GM21360 (cell line): ENCODE measurements around the gene SATB1.
"Not testable (repeated sequence)": the region's sequence is repeated elsewhere in the genome, so short reads cannot be mapped to it uniquely, and the experiment has no call there.

Experiments used
- ATAC-seq: cut with Tn5 transposase; IDR thresholded peaks from one replicate; pipeline ENCODE4 v1.9.1; 2021; ENCODE audit warnings: mild to moderate bottlenecking, moderate library complexity; ENCODE audit not compliant: unreplicated experiment

SATB1 gene

DNA sequence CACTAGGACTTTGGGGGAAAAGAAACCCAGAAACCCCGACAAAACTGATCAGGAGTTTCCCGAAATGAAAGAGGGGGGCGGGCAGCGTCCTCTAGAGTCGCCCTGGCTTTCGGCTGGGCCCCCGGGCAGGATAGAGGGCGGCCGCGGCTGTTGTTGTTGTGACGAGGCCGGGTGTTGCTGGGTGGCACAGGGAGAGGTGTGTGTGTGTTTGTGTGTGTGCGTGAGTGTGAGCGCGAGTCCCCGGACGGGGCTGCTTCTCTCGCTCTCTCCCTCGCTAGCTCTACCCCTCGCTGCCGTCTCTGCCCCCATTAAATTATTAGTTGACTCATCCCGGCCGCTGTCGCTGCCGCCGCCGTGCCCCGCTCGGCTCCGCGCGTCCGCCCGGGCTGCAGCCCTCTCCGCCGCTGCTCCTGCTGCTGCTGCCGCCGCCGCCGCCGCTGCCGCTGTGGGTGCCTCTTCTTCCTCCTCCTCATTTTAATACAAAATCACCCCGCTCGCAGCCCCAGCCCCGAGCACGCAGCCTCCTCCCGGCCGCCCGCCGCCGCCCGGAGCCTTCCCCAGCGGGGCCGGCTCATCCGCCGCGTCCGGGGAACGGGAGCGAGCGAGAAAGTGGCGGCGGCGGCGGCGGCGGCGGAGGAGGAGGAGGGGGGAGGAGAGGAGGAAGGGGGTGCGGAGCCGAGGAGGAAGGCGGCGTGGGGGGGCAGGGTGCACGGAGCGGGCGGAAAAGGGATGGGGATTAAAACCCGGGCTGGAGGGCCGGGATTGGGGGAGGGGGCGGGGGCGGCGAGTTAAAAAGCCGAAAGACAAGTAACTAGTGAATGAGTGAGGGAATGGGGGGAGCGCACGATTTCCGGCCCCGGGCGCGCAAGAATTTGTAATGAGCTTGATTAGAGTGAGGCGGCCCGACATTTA is at the start of gene SATB1:
SATB1 (minus strand) TSS at position 611 of the 912 bp plus-strand sequence. CDS start 4,372 bp downstream, outside the sequence.
- ATAC-seq, result peak; percentile 52

DNA sequence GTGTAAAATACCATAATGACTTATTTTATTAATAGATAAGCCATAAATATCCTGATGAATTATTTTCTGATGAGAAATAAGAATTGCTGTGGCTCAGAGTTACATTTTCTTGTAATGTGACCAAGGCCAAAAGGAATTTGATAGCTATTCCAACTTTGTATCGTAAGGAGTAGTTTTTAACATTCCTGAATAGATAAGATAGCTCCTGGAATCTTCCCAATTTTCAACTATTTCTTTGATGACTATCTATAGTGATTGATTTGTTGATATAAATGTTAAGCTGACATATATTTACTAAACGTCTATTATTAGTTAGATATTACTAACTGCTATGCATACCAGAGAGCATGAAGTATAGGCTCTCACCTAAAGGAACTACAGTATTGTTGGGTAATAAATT is 49.1 kb upstream of the SATB1 start:
- no peak for ATAC-seq

DNA sequence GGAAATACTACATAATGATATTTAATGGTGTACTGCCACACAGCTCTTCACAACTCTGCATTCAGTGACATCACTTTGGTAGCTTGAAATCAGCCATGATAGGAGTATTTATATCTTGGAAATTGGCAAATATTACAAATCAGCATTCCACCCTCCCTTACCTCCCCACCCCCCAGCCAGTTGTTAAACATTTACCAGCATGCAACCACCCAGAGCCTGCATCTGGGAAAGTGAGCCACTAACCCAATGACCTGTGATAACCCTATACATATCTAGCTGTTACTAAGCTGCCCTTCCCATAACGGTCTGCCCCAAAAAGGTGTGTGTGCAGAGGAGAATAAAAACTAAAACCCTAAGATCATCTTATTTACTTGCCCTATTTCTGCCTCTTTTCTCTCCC is 44.6 kb upstream of the SATB1 start:
- ATAC-seq, result no peak

DNA sequence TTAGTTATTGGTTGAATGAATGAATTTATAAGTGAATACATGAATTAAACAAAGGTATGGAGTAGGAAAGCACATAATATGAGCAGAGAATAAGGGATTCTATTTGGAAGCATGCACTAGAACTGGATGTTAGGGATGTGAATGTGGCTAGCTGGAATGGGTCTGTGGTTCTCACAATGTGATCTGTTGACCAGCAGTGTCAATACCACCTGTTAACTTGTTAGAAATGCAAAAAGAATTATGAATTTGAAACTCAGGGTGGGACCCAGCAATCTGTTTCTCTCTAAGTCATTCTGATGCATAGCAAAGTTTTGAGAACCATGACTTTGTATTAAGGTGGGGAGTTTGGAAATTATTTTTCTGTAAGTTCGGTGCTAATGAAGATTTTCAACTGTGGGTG is 41.0 kb upstream of the SATB1 start:
- no peak for ATAC-seq

DNA sequence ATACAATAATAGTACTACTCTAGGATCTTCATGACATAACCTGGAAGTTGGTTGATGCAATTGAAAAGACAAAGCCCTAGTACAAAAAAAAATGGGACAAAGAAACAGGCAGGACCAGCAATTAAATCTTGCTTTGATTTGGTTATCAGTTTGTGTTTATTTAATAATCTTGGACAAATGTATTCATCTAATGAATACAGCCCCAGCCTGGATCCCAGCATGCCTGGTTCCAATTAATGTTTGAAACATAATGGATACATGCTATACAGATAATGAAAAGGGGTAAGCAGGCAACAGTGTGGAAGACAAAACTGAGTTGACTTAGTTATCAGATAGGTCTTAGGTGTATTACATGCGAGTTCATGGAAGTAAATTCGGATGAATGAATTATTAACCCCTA is 29.6 kb upstream of the SATB1 start:
- ATAC-seq, result no peak

DNA sequence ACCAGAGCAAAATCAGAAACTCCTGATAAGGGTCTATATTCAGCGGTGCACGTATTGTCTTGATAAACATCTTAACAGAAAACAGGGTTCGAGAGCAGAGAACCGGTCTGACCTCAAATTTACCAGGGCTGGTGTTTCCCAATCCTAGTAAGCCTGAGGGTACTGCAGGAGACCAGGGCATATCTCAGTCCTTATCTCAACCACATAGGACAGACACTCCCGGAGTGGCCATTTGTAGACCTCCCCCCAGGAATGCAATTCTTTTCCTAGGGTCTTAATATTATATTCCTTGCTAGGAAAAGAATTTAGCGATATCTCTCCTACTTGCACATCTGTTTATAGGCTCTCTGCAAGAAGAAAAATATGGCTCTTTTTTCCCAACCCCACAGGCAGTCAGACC is 24.5 kb upstream of the SATB1 start:
- ATAC-seq, result not testable (repeated sequence)

DNA sequence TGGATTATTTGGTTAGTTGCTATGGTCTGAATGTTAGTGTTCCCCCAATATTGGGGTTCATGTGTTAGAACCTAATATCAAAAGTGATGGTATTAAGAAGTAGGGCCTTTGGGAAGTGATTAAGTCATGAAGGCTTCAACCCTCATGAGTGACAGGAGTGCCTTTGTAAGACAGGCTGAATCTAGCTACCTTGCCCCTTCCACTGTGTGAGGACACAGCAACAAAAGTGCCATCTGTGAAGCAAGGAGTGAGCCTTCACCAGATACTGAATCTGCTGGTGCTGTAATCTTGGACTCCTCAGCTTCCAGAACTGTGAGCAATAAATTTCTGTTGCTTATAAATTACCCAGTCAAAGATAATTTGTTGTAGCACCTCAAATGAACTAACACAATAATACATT is 22.6 kb upstream of the SATB1 start:
- ATAC-seq, result no peak

DNA sequence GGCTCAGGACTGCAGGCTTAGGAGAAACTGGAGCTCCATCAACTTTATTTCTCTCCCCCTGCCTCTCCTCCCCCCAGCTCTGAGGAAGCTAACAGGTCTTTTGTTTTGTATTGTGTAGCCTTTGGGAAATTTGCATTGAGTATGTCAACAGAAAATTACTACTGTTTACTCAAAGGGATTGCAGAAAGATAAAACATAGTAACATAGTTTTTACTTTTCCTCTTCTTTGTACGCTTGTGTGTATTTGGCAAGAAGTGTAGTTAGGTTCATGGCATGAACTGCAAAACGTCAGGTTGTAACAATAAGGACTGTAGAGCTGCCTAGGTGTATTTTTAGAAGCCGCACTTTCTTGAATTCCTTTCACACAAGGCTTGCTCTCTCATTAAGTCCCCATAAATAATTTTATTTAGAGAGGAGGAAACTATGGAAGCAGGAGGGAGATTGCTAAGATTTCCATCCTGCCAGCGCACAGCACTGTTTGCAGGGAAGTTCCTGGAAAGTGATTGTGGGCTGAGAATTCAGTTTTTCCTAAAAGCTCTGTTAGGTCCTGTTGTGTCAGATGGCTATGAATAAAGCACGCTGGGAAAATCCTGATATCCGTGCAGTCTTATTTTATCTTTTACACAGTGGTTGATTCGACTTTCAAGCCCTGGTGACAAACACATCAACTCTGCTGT is 21.1 kb upstream of the SATB1 start:
- ATAC-seq, result no peak

DNA sequence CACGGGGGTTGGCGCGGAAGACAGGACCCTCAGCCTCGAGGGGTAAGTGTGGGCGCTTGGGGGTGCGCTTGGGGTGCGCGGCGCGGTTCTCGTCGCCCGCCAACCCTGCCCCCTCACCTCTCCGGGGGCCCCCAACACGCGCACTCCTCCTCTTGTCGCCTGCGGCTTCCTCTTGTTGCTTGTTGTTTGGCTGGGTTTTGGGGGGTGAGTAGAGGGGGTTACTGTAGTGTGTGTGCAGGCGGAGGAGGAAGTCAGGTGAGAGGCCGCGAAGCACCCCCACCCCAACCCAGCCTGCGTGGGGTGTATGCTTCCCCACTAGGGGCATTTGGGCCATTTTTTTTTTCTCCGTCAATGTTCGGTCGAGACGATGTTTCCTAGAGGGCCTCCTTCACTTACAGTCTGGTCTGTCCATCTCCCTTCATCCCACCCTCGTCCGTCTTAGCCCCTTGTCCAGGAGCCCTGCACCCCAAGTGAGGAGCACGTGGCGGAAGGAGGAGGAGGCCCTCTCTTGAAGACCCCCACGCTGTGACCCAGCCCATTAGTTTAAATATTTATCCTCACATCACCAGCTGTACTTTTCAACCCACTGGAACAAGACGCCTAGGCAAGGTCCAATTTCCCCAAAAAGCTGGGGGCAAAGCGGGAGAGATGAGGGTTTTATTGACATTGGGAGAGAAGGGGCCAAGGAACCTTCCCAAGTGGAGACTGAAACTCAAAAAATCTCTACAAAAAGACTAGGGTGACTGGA is 20.4 kb upstream of the SATB1 start:
- peak; percentile 35 for ATAC-seq

DNA sequence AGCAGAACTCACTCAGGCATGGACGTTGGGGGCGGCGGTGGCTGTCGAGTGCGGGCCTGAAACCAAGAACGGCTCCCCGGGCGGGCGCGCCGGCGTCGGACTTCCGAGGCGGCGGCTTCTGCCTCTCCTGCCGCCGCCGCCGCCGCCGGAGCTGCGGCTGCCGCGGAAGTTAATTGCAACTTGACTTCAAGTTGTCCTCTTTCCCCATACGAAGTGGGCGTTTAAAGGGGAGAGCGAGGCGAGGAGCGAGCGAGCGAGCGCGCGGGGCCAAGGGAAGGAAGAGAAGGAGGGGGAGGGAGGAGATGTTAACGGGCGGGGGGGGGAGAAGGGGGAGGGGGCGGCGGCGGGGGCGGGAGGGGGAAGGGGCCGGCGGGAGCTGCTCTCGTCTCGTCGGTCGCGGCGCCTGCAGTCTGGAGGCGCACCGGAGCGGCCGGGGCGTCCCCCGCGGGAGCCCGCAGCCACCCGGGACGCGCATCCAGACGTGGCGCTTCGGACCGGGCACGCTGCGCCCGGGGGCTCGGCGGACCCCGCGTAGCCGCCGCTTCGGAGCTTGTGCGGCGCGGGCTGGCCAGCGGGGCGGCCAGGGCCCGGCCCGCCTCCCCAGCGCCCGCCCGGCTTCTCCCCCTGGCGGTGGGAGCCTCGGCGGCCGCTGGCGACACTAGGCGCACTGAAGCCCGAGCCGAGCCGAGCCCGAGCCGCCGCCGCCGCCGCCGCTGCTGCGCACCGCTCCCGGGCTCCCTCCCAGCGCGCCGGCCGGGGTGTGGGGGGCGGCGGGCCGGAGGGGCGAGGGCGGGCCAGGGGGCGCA is 19.7 kb upstream of the SATB1 start:
- ATAC-seq, result peak; percentile 97

DNA sequence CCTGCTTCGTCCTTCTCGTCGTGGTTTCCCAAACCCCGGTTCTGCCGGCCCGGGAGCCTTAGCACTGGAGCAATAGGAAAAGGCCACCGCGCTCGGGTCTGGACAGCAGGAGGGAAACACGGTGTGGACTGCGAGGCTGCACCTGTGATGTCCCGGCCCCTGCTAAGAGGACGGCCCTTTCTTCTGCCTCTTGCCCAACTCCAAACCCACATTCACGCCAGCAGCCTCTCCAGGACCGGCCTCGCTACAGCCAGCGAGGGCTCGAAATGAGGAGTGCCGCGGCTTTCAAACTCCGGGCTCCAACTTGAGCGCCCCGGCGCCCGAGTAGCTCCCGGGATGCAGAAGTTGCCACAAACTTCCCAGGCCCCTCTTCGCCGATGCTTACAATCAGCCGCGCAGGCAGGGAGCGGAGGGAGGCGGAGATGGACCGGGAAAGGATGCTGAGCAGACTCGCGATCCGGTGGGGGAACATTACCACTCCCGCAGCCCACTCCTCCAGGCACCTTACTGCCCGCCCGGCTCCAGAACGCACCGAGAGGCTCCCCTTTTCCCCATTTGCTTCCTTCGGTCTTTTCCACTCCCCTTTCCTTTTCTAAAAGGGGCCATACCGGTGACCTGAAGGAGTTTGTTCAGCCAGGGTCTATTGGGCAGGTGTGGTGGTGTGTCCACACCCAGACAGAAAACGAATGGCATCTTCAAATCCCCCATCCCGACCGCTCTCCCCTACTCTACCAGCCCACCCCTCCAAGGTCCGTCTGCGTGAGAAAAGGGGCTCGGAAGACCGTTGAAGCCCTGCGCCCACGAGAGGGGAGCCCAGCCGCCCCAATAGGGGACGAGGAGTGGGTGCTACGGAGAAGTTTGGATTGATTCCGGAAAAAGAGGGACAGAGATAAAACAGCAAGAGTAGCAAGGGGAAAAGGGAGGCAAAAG is 18.8 kb upstream of the SATB1 start:
- no peak for ATAC-seq

DNA sequence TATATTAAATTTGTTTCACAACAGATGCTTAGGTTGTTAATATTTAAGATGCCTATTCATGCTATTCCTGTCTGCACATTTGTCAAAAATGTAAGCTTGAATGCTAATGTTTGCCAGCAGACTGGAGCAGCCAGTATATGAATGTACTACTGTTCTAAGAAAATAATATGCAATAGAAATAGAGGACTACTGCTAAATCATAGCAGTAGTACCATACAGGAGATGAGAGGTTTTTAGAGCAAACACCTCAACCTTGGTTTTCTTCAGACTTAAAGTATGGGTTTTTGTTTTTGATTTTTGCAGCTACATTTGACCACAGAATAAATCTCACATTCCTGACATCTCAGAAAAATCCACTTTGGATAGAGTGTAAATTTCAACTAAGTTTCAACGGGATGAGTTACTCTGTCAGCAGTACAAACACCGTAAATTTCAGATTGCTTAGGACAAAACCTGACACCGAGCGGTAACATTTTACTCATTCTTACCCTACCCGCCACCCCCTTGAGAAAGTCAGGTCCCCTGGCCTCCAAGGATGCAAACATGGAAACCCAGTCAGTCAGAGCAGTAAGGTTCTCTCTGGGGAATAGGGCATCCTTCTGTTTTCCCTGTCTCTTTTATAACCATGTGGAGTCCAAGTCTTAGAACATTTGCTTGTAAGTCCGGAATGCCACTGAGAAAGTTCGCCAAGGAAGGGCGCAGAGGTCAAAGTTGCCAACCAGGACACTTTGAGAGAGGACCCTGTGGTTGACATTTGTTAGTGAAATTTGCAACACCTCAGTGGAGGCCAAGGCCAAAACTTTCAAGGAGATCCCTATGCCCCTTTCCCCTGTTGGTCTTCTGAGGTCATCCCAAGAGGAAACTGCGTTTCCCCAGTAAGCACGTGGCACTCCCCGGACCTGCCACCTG is 17.9 kb upstream of the SATB1 start:
- no peak for ATAC-seq

DNA sequence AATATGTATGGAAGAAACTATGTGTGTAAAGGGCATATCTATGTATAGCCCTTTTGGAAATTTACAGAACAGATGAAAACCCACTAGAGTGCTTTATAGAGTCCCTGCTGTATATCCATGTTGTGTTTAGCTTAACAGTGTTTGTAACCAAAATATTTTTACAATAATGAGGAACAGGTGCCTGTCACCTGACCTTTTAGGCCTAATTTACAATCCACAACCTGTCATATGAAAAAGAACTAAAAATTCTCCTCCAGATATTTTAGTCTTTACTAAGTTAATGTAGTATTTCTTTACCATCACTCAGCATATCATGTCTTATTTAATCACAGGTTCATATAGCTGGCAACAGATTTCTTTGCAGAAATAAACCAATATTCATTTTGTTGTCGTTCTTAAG is 16.4 kb upstream of the SATB1 start:
- ATAC-seq, result no peak

DNA sequence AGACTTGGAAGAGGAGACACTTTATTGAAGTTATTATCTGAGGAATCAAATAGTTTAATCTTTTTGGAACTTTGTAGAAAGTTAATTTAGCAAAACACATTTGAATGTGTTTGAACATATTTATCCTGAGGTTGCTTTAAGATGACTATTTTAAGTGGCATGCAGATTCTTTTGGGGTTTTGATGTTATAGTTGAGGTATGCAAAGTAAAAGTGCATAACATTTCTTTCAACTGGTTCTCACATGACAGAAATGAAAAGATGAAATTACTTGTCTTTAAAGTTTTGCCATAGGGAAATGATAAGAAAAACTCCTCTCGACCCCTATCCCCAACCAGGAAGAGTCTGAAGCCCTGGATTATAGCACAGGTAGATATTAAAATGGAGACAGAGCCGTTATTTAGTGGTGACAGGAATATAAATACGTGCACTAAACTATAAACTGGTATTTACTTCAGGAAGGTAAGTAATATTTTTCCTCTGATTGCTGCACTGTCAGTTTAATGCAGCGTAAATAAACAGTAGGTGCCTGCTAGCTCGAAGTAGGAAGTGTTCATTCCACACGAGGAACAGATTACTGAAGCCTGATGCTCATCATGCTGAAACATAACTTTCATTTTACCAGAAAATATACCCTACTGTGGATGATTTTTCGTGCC is 15.1 kb upstream of the SATB1 start:
- no peak for ATAC-seq

DNA sequence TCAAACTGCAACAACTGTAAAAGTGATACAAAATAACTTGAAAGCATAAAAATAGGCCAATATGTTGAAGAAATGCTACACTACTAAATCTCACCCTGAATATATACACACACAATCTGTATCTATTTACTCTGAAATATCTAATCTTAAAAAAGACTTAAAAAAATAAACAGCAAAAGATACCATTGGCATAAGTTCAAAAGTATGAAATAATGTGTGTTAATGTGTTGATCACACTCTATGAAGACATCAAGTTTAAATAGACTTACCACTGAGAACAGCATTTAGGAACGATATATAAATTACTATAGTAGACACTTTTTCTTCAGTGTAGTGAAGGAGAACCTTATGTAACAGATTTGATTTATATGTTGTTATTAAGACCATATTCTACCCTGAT is 14.1 kb upstream of the SATB1 start:
- no peak for ATAC-seq

DNA sequence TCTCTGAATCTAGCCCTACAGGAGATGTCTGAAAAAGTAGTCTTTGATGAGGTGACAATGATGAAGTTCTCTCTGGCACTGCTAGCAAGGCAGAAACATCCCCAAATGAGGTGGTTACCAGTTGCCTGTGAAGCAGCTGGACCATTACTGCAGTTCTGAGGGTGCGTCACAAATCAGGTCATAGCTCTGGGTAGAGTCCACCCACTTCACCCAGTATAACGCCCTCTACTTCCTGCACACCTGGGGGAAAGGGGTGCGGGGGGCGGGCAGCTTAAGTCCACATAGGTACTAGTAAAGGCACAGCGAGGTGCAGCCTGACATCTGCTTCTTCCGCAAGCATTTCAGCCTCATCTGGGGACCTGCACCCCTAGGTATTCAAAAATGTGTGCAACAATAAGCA is 13.4 kb upstream of the SATB1 start:
- ATAC-seq, result no peak

DNA sequence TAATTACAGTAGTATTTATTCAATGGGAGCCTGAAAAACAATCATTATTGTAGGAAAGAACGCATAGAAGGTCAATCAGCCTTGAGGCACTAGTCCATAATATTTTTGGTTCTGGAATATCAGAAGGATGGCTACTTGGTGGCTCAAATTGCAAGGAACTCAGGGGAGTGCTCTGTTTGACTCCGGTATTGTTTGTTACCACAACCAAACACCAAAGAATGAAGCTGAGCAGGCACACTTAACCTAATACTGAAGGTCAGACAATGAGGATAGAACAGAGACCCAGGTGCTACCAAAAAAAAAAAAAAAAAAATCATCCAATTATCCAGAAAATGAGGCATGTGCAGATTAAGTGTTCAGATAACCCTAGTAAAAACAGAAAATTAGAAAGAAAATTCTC is 11.1 kb upstream of the SATB1 start:
- ATAC-seq, result no peak

DNA sequence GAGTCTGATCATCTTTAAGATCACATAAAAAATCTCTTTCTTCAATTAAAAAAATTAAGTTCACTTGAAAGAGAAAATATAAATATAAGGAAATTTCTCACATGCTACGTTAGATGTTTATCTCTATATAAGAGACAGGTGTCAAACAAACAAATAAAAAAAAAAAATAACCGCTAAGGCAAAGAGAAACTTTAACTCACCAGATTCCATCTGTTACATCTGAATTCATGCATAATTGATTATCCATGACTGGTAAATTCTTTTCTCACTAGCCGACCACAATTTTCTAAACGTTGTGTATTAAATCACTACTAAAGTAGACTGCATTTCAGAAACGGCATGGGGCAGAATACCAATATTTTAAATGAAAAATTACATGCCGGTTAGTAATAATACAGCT is 9.6 kb upstream of the SATB1 start:
- ATAC-seq, result no peak
